Uterus (tissue), 2 donors: ENCODE results near the gene LRRTM1.

ENCODE experiments used
- POLR2A ChIP-seq, 2 donors: fragments of 450-650 bp; IDR thresholded peaks; one replicate each; pipeline ENCODE4 v1.6.1; 2016; ENCODE audit warnings: antibody characterized with exemption in 2 of 2, mild to moderate bottlenecking in 1 of 2, moderate library complexity in 1 of 2
- TF ChIP-seq, protein P1 (sequence below), 4 experiments: fragments of 200-600 bp in 2 of 4; fragments of 450-650 bp in 2 of 4; sonication (generic) in 2 of 4; IDR thresholded peaks; one replicate each; pipeline ENCODE4 v1.5.1; 2016 to 2019; ENCODE audit warnings: antibody characterized with exemption in 4 of 4, mild to moderate bottlenecking in 2 of 4, moderate library complexity in 1 of 4

DNA sequence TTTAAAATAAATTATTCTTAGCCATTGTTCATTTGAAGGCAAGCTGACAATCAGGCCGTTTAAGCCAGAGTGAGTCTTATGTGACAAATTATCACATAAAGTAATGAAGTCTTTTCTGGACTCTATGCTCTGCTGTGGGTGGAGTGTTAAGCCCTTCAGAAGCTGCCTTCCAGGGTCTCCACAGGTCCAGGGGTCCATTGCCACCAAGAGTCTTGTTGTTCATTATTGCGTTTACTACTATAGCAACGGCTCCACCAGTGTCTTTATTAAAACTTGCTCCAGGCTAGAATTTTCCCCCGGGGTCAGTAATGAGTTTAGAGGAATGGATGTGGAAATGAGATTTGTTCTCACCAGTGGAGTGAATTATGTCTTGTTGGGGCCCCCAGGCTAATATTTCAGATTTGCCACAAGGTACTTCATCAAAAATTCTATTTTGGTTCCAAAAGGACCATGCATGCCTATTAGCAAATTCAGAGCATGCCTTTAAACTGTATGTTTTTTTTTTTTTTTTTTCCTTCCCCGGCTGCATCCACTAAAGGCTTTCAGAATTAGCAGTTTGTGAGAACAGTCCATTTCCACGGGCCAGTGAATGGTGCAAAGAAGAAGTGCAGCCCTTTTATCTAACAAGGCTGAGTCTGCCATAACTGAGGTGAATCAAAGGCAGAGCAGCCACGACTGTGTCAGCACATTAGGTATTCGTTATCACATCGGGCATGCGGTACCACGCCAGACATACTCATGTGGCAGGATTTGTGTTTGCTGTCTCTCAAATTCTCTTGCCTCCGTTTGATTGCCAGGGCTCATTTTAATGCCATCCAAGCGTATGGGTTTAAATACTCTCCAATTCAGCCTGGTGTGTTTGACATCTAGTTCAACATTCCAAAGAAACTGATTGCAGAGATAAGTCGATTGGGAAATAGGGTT, 26.2 kb upstream of the LRRTM1 start:
- no peak for TF ChIP-seq POLR2A (IDR thresholded peaks at IDR 0.05)
- TF ChIP-seq, protein P1, sequence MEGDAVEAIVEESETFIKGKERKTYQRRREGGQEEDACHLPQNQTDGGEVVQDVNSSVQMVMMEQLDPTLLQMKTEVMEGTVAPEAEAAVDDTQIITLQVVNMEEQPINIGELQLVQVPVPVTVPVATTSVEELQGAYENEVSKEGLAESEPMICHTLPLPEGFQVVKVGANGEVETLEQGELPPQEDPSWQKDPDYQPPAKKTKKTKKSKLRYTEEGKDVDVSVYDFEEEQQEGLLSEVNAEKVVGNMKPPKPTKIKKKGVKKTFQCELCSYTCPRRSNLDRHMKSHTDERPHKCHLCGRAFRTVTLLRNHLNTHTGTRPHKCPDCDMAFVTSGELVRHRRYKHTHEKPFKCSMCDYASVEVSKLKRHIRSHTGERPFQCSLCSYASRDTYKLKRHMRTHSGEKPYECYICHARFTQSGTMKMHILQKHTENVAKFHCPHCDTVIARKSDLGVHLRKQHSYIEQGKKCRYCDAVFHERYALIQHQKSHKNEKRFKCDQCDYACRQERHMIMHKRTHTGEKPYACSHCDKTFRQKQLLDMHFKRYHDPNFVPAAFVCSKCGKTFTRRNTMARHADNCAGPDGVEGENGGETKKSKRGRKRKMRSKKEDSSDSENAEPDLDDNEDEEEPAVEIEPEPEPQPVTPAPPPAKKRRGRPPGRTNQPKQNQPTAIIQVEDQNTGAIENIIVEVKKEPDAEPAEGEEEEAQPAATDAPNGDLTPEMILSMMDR (IDR thresholded peaks at IDR 0.05) = no peak
